Hair follicular keratinocyte (primary cell): Measurements from ENCODE around the gene DISP1. TPM values are rescaled to one million over a fixed set of nuclear protein-coding genes. Genes with fewer than 3 reads are reported as not detected.

ENCODE experiments used
- total RNA-seq: library from RNA; depleted of rRNA; stranded (reverse); fragments of >200 nt; gene quantifications from 2 replicates; pipeline ENCODE4 v1.2.3, GENCODE V29; 2015

Gene DISP1, protein sequence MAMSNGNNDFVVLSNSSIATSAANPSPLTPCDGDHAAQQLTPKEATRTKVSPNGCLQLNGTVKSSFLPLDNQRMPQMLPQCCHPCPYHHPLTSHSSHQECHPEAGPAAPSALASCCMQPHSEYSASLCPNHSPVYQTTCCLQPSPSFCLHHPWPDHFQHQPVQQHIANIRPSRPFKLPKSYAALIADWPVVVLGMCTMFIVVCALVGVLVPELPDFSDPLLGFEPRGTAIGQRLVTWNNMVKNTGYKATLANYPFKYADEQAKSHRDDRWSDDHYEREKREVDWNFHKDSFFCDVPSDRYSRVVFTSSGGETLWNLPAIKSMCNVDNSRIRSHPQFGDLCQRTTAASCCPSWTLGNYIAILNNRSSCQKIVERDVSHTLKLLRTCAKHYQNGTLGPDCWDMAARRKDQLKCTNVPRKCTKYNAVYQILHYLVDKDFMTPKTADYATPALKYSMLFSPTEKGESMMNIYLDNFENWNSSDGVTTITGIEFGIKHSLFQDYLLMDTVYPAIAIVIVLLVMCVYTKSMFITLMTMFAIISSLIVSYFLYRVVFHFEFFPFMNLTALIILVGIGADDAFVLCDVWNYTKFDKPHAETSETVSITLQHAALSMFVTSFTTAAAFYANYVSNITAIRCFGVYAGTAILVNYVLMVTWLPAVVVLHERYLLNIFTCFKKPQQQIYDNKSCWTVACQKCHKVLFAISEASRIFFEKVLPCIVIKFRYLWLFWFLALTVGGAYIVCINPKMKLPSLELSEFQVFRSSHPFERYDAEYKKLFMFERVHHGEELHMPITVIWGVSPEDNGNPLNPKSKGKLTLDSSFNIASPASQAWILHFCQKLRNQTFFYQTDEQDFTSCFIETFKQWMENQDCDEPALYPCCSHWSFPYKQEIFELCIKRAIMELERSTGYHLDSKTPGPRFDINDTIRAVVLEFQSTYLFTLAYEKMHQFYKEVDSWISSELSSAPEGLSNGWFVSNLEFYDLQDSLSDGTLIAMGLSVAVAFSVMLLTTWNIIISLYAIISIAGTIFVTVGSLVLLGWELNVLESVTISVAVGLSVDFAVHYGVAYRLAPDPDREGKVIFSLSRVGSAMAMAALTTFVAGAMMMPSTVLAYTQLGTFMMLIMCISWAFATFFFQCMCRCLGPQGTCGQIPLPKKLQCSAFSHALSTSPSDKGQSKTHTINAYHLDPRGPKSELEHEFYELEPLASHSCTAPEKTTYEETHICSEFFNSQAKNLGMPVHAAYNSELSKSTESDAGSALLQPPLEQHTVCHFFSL (N-terminal part only)
- 0.19 and 1.2 TPM in 2 replicates for total RNA-seq

DNA sequence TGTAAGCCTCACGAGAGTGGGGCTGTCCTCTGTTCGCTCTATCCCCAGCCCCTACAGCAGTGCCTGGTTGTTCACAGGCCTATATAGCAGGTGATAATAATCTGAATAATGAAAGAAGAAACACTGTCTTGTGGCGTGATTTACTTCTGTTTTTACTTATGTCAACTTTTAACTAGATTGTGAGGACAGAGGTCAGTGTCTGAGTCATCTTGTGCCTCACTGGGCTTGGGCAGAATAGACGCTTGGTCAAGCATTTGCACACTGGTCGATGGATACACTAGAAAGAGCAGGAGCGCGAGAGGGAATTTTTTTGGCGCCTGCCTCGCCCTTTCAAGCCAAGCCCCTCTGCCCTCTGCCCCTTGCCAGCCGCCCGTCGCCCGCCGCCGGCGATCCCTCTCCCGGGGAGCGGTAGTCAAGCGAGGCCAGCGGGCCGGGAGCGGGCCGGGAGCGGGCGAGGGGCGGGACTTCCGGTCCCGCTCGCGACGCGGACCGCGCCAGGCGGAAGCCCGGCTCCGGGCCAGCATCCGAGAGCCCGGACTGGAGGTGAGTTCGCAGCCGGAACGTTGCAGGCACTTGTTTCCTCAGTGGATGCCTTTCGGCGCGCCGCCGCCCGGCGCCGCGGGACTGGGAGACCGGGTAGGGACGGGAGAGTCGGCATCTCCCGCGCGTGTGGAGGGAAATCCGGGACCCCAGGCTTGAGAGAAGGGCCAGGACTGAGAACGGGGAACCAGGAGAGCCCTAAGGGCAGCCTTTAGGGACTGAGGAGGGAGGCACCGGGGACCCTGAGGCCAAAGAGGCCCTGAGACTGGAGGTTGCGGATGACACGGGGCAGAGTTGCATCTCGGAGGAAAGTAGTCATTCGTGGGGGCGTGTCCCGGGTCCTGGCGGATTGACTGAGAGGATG is at the start of gene DISP1:
DISP1 (plus strand) TSS at position 504 of the 904 bp plus-strand sequence. CDS start 127,785 bp downstream, outside the sequence.

Other genes starting within 250 kb of the DISP1 start
- gene TAF1A, start 225.1 kb upstream of the DISP1 start, total RNA-seq: 7.6 and 11.6 TPM in 2 replicates
- gene MIA3, start 196.9 kb upstream of the DISP1 start, total RNA-seq: 19.6 and 33.5 TPM in 2 replicates
- gene AIDA, start 102.5 kb upstream of the DISP1 start, total RNA-seq: 48.2 and 52.1 TPM in 2 replicates
- 34.3 and 37.7 TPM in 2 replicates for gene BROX, start 102.5 kb upstream of the DISP1 start, total RNA-seq
- gene FAM177B, start 77.8 kb upstream of the DISP1 start, total RNA-seq: not detected in 2 replicates